ACC112 (cell line): Measurements from ENCODE around the gene CDC42BPA.

ENCODE experiments used
- H2AFZ ChIP-seq: fragments of 200-600 bp; sonication (generic); one replicate; pipeline ENCODE4 v1.6.0; 2017; ENCODE audit warnings: antibody characterized with exemption, low read length; ENCODE audit not compliant: unreplicated experiment
- H3K27ac ChIP-seq: fragments of 200-600 bp; sonication (generic); 2 replicates; pipeline ENCODE4 v1.5.1; 2014; ENCODE audit warnings: low read depth, mild to moderate bottlenecking, antibody characterized with exemption, low read length, moderate library complexity
- H3K27me3 ChIP-seq: fragments of 200-600 bp; sonication (generic); 2 replicates; pipeline ENCODE4 v1.6.1; 2014; ENCODE audit warnings: mild to moderate bottlenecking, antibody characterized with exemption, low read length, moderate library complexity, mixed read lengths; ENCODE audit not compliant: insufficient read depth
- H3K36me3 ChIP-seq: fragments of 200-600 bp; sonication (generic); 2 replicates; pipeline ENCODE4 v1.6.1; 2016; ENCODE audit warnings: mild to moderate bottlenecking, antibody characterized with exemption, low read length, moderate library complexity, mixed read lengths; ENCODE audit not compliant: insufficient read depth
- H3K4me1 ChIP-seq: fragments of 200-600 bp; sonication (generic); one replicate; pipeline ENCODE4 v1.6.1; 2016; ENCODE audit warnings: low read length, mixed read lengths; ENCODE audit not compliant: insufficient read depth, unreplicated experiment, control insufficient read depth
- H3K4me3 ChIP-seq: fragments of 200-600 bp; sonication (generic); 2 replicates; pipeline ENCODE4 v1.5.1; 2014; ENCODE audit warnings: mild to moderate bottlenecking, low read depth, low read length
- H3K79me2 ChIP-seq: fragments of 200-600 bp; sonication (generic); one replicate; pipeline ENCODE4 v1.6.0; 2016; ENCODE audit warnings: low read length; ENCODE audit not compliant: control insufficient read depth, unreplicated experiment, insufficient read depth

CDC42BPA gene

DNA sequence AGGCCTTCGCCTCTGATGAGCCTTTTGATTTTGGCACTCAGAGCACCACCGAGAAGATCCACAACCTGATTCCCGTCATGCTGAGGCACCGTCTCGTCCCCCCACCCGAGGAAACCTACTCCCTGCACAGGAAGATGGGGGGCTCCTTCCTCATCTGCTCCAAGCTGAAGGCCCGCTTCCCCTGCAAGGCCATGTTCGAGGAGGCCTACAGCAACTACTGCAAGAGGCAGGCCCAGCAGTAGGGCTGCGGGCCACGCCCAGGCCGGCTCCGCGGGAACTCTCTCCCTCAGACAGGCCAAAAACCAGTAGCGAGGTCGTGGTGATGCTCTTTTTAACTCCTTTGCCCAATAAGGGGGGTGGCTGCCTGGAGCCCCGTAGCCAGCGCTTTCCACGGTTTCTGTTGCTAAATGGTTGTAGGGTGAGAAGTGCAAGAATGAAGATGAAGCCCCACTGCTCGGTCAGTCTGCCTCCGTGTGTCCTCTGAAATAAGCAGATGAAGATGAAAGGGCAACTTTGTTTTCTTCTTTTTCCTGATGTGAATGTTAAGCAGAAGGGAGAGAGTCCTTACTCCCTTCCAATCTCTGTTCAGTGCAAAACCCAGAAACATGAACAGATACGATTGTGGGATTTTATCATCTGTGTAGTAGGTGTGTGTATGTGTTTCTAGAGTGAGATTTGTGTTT is 331.7 kb downstream of the CDC42BPA start:
- Histone ChIP-seq H3K79me2 (no peaks in the 10 kb centered on the region), H3K27ac (no peak overlapping the region), H2AFZ (no peak overlapping the region), H3K36me3 (no peaks in the 10 kb centered on the region), H3K27me3 (no peaks in the 10 kb centered on the region), H3K4me1 (no peaks in the 10 kb centered on the region), H3K4me3 (no peak overlapping the region)

- Histone ChIP-seq H2AFZ (no peak overlapping the region), H3K4me3 (no peak overlapping the region), H3K36me3 (no peaks in the 10 kb centered on the region)
Measured at GRCh38 chr1:226985839-226986463, 332.3 kb downstream of the CDC42BPA start.

GRCh38 chr1:226985239-226985838 is 333.0 kb downstream of the CDC42BPA start:
- no peak overlapping the region for H3K27ac ChIP-seq
- no peaks in the 10 kb centered on the region for H3K79me2 ChIP-seq
- H3K4me1 ChIP-seq: no peaks in the 10 kb centered on the region
- H3K4me3 ChIP-seq: no peak overlapping the region
- no peak overlapping the region for H2AFZ ChIP-seq
- no peaks in the 10 kb centered on the region for H3K27me3 ChIP-seq
- no peaks in the 10 kb centered on the region for H3K36me3 ChIP-seq

More at GRCh38 chr1:226985839-226986463, 332.3 kb downstream of the CDC42BPA start:
- no peaks in the 10 kb centered on the region for H3K27me3 ChIP-seq
- H3K79me2 ChIP-seq: no peaks in the 10 kb centered on the region
- H3K27ac ChIP-seq: no peak overlapping the region
- H3K4me1 ChIP-seq: no peaks in the 10 kb centered on the region

DNA sequence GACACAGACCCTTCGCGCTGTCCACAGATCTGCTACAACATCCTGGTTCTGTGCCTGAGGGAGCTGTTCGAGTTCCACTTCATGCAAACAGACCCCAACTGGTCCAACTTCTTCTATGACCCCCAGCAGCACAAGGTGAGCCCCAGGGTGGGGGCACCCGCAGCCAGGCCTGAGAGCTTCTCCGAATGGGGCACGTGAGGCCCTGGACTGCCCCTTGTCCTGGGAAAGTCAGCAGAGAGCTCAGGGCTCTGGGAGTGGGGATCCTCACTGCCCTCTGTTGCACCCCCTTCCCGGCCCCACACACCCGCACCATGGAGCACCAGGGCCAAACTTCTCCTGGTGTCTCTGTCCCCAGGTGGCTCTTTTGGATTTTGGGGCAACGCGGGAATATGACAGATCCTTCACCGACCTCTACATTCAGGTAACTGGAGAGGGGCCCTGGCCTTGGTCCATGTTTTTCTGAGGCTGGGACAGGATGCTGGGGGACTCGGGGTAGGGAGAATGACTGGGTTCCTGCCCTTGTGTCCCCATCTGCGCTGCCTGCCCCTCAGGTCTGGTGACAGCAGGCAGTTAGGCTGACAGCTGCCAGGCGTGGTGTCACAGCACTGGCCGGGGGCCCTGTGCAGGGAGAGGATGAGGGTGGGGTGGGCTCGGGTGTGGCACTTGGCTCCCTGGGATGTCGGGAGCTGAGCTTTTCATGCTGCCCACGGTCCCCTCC is 333.6 kb downstream of the CDC42BPA start:
- Histone ChIP-seq H3K36me3 (no peaks in the 10 kb centered on the region), H3K4me1 (no peaks in the 10 kb centered on the region), H3K27ac (no peak overlapping the region), H3K4me3 (no peak overlapping the region), H2AFZ (no peak overlapping the region), H3K27me3 (no peaks in the 10 kb centered on the region), H3K79me2 (no peaks in the 10 kb centered on the region)

DNA sequence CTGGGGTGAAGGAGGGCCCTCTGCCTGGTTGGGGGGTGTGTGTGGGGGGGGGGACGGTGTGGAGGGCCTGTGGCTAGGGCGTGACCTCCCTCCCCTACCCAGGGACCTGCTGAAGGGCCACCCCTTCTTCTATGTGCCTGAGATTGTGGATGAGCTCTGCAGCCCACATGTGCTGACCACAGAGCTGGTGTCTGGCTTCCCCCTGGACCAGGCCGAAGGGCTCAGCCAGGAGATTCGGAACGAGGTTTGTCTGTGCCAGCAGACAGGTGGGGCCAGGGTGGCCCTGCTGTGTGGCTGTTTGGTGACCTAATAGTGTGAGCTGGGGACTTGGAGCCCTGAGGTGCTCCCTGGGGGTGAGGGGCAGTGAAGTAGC is 334.3 kb downstream of the CDC42BPA start:
- Histone ChIP-seq H3K4me3 (no peak overlapping the region), H3K79me2 (no peaks in the 10 kb centered on the region), H3K4me1 (no peaks in the 10 kb centered on the region), H2AFZ (no peak overlapping the region), H3K27me3 (no peaks in the 10 kb centered on the region), H3K36me3 (no peaks in the 10 kb centered on the region), H3K27ac (no peak overlapping the region)

DNA sequence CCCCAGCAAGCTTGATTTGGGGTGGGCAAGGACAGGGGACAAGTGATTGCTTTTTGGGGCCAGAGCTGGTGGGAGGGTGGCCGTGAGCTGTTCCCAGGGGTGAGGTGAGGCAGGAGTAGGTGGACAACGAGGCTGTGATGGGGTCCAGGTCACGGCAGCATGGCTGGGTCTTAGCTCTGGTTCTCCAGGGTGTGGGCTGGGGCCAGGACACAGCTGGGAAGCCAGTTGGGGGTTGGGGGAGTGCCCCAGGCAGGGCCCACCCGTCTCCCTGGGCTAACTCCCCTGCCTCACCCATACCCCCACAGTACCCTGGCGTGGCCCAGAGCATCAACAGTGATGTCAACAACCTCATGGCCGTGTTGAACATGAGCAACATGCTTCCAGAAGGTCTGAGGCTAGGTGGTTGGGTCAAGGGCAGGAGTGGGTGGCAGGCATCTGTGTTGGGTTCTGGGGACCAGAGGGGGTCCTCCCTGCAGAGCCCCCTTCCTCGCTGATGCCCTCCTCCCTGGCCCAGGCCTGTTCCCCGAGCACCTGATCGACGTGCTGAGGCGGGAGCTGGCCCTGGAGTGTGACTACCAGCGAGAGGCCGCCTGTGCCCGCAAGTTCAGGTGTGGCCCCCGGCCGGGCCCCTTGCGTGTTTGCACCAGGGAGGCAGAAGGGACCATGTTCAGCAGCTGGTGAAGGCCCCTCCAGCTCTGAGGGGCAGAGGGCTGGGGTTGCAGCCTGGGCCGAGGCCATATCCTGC is 334.9 kb downstream of the CDC42BPA start:
- Histone ChIP-seq H3K27me3 (no peaks in the 10 kb centered on the region), H3K36me3 (no peaks in the 10 kb centered on the region), H3K27ac (no peak overlapping the region), H3K79me2 (no peaks in the 10 kb centered on the region), H2AFZ (no peak overlapping the region), H3K4me3 (no peak overlapping the region), H3K4me1 (no peaks in the 10 kb centered on the region)

- H3K27me3 ChIP-seq: no peaks in the 10 kb centered on the region
Measured at GRCh38 chr1:226982451-226983177, 335.7 kb downstream of the CDC42BPA start.

DNA sequence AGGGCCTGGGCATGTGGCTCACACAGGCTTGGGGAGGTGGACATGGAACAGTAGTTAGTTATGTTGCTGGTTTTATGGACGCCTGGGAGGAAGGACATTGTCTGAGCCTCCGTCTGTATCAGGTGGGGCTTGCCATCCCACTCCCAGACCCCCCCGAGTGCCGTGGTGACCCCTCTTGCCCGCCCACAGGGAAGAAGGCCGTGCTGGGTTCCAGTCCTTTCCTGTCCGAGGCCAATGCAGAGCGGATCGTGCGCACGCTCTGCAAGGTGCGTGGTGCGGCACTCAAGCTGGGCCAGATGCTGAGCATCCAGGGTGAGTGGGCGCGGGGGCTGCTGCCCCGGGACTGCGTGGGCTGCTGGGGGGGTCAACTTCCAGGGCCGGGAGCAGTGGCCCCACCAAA is 336.5 kb downstream of the CDC42BPA start:
- Histone ChIP-seq H3K4me3 (no peak overlapping the region), H2AFZ (no peak overlapping the region), H3K79me2 (no peaks in the 10 kb centered on the region), H3K27me3 (no peaks in the 10 kb centered on the region), H3K27ac (no peak overlapping the region), H3K4me1 (no peaks in the 10 kb centered on the region), H3K36me3 (no peaks in the 10 kb centered on the region)

More at GRCh38 chr1:226982451-226983177, 335.7 kb downstream of the CDC42BPA start:
- no peaks in the 10 kb centered on the region for H3K36me3 ChIP-seq
- H3K4me3 ChIP-seq: no peak overlapping the region
- H2AFZ ChIP-seq: no peak overlapping the region
- no peak overlapping the region for H3K27ac ChIP-seq
- H3K79me2 ChIP-seq: no peaks in the 10 kb centered on the region
- no peaks in the 10 kb centered on the region for H3K4me1 ChIP-seq

DNA sequence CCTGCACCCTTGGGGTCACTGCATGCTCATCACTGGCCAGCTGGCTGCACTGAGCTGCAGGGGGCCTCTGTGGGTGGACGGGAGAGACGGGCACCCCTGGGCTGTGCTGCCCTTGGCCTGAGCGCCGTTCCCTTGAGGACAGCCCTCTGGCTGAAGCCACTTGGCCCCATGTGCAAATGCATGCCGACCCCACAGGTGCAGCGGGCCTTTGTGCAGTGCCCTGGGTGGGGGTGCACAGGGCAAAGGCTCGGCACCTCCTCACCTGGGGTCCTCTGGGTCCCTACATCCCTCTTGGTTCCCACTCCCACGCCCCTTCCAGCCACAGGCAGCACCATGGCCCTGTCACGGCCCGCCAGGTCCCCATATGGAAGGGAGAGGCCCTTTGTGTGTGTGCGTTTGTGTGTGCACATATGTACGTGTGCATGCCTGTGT is 336.9 kb downstream of the CDC42BPA start:
- Histone ChIP-seq H3K36me3 (no peaks in the 10 kb centered on the region), H3K79me2 (no peaks in the 10 kb centered on the region), H2AFZ (no peak overlapping the region), H3K4me3 (no peak overlapping the region), H3K4me1 (no peaks in the 10 kb centered on the region), H3K27me3 (no peaks in the 10 kb centered on the region), H3K27ac (no peak overlapping the region)
